ENCODE results near the gene APBB2.

DNA sequence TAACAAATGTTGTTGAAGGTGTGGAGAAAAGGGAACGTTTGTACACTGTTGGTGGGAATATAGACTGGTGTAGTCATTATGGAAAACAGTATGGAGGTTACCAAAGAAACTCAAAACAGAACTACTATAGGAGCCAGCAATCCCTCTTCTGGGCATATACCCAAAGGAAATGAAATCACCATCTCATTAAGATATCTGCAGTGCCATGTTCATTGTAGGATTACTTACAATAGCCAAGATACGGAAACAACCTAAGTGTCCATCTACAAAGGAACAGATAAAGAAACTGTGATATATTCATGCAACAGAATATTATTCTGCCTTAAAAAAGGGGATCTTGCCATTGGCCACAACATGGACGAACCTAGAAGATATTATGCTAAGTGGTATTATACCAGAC, 22.2 kb downstream of the APBB2 start:
- TF ChIP-seq, protein P1, sequence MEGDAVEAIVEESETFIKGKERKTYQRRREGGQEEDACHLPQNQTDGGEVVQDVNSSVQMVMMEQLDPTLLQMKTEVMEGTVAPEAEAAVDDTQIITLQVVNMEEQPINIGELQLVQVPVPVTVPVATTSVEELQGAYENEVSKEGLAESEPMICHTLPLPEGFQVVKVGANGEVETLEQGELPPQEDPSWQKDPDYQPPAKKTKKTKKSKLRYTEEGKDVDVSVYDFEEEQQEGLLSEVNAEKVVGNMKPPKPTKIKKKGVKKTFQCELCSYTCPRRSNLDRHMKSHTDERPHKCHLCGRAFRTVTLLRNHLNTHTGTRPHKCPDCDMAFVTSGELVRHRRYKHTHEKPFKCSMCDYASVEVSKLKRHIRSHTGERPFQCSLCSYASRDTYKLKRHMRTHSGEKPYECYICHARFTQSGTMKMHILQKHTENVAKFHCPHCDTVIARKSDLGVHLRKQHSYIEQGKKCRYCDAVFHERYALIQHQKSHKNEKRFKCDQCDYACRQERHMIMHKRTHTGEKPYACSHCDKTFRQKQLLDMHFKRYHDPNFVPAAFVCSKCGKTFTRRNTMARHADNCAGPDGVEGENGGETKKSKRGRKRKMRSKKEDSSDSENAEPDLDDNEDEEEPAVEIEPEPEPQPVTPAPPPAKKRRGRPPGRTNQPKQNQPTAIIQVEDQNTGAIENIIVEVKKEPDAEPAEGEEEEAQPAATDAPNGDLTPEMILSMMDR (IDR thresholded peaks at IDR 0.05; ENCODE audit: low read depth, low read length, poor library complexity, severe bottlenecking), result no peak
- no peak for TF ChIP-seq EZH2phosphoT487 (IDR thresholded peaks at IDR 0.05; ENCODE audit: borderline replicate concordance, low read length)

All from DOHH2 (cell line).